Glomerular visceral epithelial cell (primary cell): ENCODE data around the gene ATG9A.
"Not testable (repeated sequence)": the region's sequence is repeated elsewhere in the genome, so short reads cannot be mapped to it uniquely, and the experiment has no call there.

ENCODE experiments used
- DNase-seq: peaks from one replicate; pipeline ENCODE4 v3.0.0-alpha.2; 2016; ENCODE audit errors: extremely low spot score

The ATG9A gene

GRCh38 chr2:219229305-219230058, at the start of gene ATG9A, which contains the start of gene ANKZF1:
Gene ATG9A, minus strand, starts transcription at chr2:219229636. Its CDS starts 1,612 bp downstream, at chr2:219228024.
Gene ANKZF1, plus strand, starts transcription at chr2:219229806. Its CDS starts 452 bp downstream, at chr2:219230258.
- peak; percentile 98 for DNase-seq

- DNase-seq = no peak
Observed at GRCh38 chr2:219278655-219279150, 49.3 kb upstream of the ATG9A start.

- peak; percentile 84 for DNase-seq
Observed at GRCh38 chr2:219277703-219278654, 48.5 kb upstream of the ATG9A start.

- peak; percentile 91 for DNase-seq
Observed at GRCh38 chr2:219274361-219274921, 45.0 kb upstream of the ATG9A start.

GRCh38 chr2:219273937-219274336, 44.5 kb upstream of the ATG9A start:
- DNase-seq = peak; percentile 91

- DNase-seq = peak; percentile 54
Observed at GRCh38 chr2:219272995-219273394, 43.6 kb upstream of the ATG9A start.

- peak; percentile 30 for DNase-seq
Observed at GRCh38 chr2:219272356-219272755, 42.9 kb upstream of the ATG9A start.

- DNase-seq = no peak
Observed at GRCh38 chr2:219271021-219271420, 41.6 kb upstream of the ATG9A start.

GRCh38 chr2:219270055-219270372, 40.6 kb upstream of the ATG9A start:
- no peak for DNase-seq

GRCh38 chr2:219269362-219270054, 40.1 kb upstream of the ATG9A start:
- DNase-seq = peak; percentile 60

- DNase-seq = no peak
Observed at GRCh38 chr2:219268294-219268693, 38.9 kb upstream of the ATG9A start.

GRCh38 chr2:219266886-219267285, 37.5 kb upstream of the ATG9A start:
- DNase-seq = no peak

- no peak for DNase-seq
Observed at GRCh38 chr2:219266232-219266631, 36.8 kb upstream of the ATG9A start.

- no peak for DNase-seq
Observed at GRCh38 chr2:219261024-219261855, 31.8 kb upstream of the ATG9A start.

GRCh38 chr2:219258942-219259341, 29.5 kb upstream of the ATG9A start:
- not testable (repeated sequence) for DNase-seq

GRCh38 chr2:219254590-219255201, 25.3 kb upstream of the ATG9A start:
- DNase-seq = no peak

- DNase-seq = peak; percentile 85
Observed at GRCh38 chr2:219253753-219254589, 24.5 kb upstream of the ATG9A start, which contains the start of gene TUBA4A. Gene TUBA4A, minus strand, starts transcription at chr2:219253918. Its CDS starts 60 bp downstream, at chr2:219253858.

GRCh38 chr2:219252900-219253752, 23.7 kb upstream of the ATG9A start, which contains the start of gene TUBA4B:
Gene TUBA4B, plus strand, starts transcription at chr2:219253243. Its CDS starts 165 bp downstream, at chr2:219253408.
- peak; percentile 74 for DNase-seq
